Astrocyte (in vitro differentiated cells and primary cell): ENCODE results near the gene ARRB1. TPM values are rescaled to one million over a fixed set of nuclear protein-coding genes. Genes with fewer than 3 reads are reported as not detected.

Source experiments
- DNase-seq: peaks from one replicate; pipeline ENCODE4 v3.0.0-alpha.2; 2010; ENCODE audit warnings: low read depth
- FAIRE-seq: peaks from 2 replicates; lab custom pipeline; 2011; peaks lifted over from hg19 to GRCh38; lab: Jason Lieb, UNC
- H2AFZ ChIP-seq: 2 replicates; pipeline ENCODE4 v1.6.0; 2012; ENCODE audit warnings: low read depth, low read length, inconsistent platforms
- H3K27ac ChIP-seq: 2 replicates; pipeline ENCODE4 v1.5.1; 2011; ENCODE audit warnings: low read depth, low read length, inconsistent platforms
- H3K27me3 ChIP-seq: 2 replicates; pipeline ENCODE4 v1.6.0; 2011; ENCODE audit warnings: low read length, inconsistent platforms; ENCODE audit not compliant: insufficient read depth
- H3K36me3 ChIP-seq: 2 replicates; pipeline ENCODE4 v1.5.1; 2011; ENCODE audit warnings: low read length, inconsistent platforms; ENCODE audit not compliant: insufficient read depth
- H3K4me1 ChIP-seq: 2 replicates; pipeline ENCODE4 v1.5.1; 2011; ENCODE audit warnings: low read length, inconsistent platforms; ENCODE audit not compliant: insufficient read depth
- H3K4me2 ChIP-seq: 2 replicates; pipeline ENCODE4 v1.6.0; 2012; ENCODE audit warnings: low read length, inconsistent platforms
- H3K4me3 ChIP-seq: 2 replicates; pipeline ENCODE4 v1.5.1; 2011; ENCODE audit warnings: low read depth, mild to moderate bottlenecking, low read length, inconsistent platforms; ENCODE audit not compliant: insufficient read depth
- H3K79me2 ChIP-seq: 2 replicates; pipeline ENCODE4 v1.6.0; 2012; ENCODE audit warnings: mild to moderate bottlenecking, low read length, inconsistent platforms; ENCODE audit not compliant: insufficient read depth
- H3K9ac ChIP-seq: 2 replicates; pipeline ENCODE4 v1.6.0; 2012; ENCODE audit warnings: mild to moderate bottlenecking, low read length, inconsistent platforms
- H3K9me3 ChIP-seq: 2 replicates; pipeline ENCODE4 v1.5.1; 2012; ENCODE audit warnings: low read depth, mild to moderate bottlenecking, low read length, inconsistent platforms; ENCODE audit not compliant: insufficient read depth
- H4K20me1 ChIP-seq: 2 replicates; pipeline ENCODE4 v1.6.0; 2012; ENCODE audit warnings: low read length, inconsistent platforms; ENCODE audit not compliant: insufficient read depth
- H3K27ac Mint-ChIP-seq: one replicate; pipeline ENCODE4 v1.8.0; 2021; ENCODE audit warnings: mild to moderate bottlenecking, mixed read lengths; ENCODE audit not compliant: unreplicated experiment
- H3K27me3 Mint-ChIP-seq: one replicate; pipeline ENCODE4 v1.8.0; 2021; ENCODE audit warnings: low read depth, mixed read lengths; ENCODE audit not compliant: unreplicated experiment
- H3K36me3 Mint-ChIP-seq: one replicate; pipeline ENCODE4 v1.8.0; 2021; ENCODE audit warnings: low read depth, mixed read lengths; ENCODE audit not compliant: unreplicated experiment
- H3K4me1 Mint-ChIP-seq: one replicate; pipeline ENCODE4 v1.8.0; 2021; ENCODE audit warnings: low read depth, mixed read lengths; ENCODE audit not compliant: unreplicated experiment
- H3K4me3 Mint-ChIP-seq: one replicate; pipeline ENCODE4 v1.8.0; 2021; ENCODE audit warnings: mild to moderate bottlenecking, moderate library complexity, mixed read lengths; ENCODE audit not compliant: unreplicated experiment
- H3K9me3 Mint-ChIP-seq: one replicate; pipeline ENCODE4 v1.8.0; 2021; ENCODE audit warnings: mild to moderate bottlenecking, mixed read lengths; ENCODE audit not compliant: unreplicated experiment
- EZH2 ChIP-seq: IDR thresholded peaks from 2 replicates; pipeline ENCODE4 v1.6.1; 2012; ENCODE audit warnings: mild to moderate bottlenecking, low read length, inconsistent platforms; ENCODE audit not compliant: insufficient read depth
- total RNA-seq: library from RNA; stranded (reverse); gene quantifications from 2 replicates; pipeline ENCODE4 v1.2.1, GENCODE V29; 2021
- TF ChIP-seq, protein P1 (sequence below): IDR thresholded peaks from 2 replicates; pipeline ENCODE4 v1.5.1; 2011; ENCODE audit warnings: low read depth, mild to moderate bottlenecking, inconsistent platforms, low read length, moderate library complexity; ENCODE audit not compliant: insufficient read depth

The ARRB1 gene
- total RNA-seq, 1 donor from 2014 or later, result 28.5 TPM

DNA sequence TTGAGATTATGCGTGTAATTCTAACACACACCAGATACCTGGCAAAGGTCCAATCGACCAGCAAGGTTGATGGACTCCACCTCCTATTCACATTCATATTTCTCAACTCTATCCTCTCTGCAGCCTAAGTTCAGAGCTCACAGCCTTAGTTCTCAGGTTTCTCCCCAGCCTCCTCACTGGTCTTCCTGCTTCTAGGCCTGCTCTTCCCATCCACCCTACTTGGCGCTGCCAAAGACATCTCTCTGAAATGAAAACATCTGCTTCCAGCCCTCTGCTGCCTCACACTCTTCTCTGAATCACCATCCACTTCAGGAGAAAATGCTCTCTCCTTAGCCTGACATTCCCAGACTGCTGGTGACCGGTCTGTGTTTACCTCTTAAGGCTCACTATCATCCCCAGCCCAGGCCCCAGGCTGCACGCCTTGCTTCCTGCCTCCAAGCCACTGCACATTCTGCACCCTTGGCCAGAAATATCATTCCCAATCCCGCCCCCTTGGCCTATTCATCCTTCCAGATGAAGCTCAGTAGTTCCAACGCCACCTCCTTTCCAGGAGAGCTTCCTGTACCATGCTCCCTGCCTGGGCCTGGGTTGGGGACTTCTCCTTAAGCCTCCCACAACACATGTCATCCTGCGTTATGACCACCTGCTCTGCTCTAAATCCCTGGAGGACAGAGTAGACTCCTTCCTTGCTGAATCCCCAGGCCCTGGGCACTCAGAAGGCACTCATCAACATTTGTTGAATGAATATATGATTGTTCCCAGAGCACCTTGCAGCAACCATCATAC lies 3.5 kb downstream of the ARRB1 start:
- DNase-seq (peak; percentile 94), FAIRE-seq (peak; percentile 20)
- H3K4me3 ChIP-seq, result no peak overlapping the region
- H3K36me3 ChIP-seq, result no peaks in the 10 kb centered on the region
- H4K20me1 ChIP-seq, result peaks cover 11% of the 10 kb centered on the region
- no peaks in the 10 kb centered on the region for H3K27me3 ChIP-seq
- peak overlapping the region; percentile 17 for H3K4me2 ChIP-seq
- no peaks in the 10 kb centered on the region for H3K9me3 Mint-ChIP-seq
- peaks cover 1% of the 10 kb centered on the region for H3K36me3 Mint-ChIP-seq
- no peak for TF ChIP-seq EZH2
- TF ChIP-seq, protein P1, sequence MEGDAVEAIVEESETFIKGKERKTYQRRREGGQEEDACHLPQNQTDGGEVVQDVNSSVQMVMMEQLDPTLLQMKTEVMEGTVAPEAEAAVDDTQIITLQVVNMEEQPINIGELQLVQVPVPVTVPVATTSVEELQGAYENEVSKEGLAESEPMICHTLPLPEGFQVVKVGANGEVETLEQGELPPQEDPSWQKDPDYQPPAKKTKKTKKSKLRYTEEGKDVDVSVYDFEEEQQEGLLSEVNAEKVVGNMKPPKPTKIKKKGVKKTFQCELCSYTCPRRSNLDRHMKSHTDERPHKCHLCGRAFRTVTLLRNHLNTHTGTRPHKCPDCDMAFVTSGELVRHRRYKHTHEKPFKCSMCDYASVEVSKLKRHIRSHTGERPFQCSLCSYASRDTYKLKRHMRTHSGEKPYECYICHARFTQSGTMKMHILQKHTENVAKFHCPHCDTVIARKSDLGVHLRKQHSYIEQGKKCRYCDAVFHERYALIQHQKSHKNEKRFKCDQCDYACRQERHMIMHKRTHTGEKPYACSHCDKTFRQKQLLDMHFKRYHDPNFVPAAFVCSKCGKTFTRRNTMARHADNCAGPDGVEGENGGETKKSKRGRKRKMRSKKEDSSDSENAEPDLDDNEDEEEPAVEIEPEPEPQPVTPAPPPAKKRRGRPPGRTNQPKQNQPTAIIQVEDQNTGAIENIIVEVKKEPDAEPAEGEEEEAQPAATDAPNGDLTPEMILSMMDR, result no peak
- H3K27ac ChIP-seq, result peak overlapping the region; percentile 33
- peak overlapping the region; percentile 30 for H3K9ac ChIP-seq
- no peaks in the 10 kb centered on the region for H3K9me3 ChIP-seq
- peak overlapping the region; percentile 54 for H3K4me3 Mint-ChIP-seq
- peaks cover 41% of the 10 kb centered on the region for H3K4me1 Mint-ChIP-seq
- H2AFZ ChIP-seq, result no peak overlapping the region
- H3K4me1 ChIP-seq, result peaks cover 29% of the 10 kb centered on the region
- no peaks in the 10 kb centered on the region for H3K27me3 Mint-ChIP-seq
- H3K27ac Mint-ChIP-seq, result peak overlapping the region; percentile 75
- H3K79me2 ChIP-seq, result no peaks in the 10 kb centered on the region

DNA sequence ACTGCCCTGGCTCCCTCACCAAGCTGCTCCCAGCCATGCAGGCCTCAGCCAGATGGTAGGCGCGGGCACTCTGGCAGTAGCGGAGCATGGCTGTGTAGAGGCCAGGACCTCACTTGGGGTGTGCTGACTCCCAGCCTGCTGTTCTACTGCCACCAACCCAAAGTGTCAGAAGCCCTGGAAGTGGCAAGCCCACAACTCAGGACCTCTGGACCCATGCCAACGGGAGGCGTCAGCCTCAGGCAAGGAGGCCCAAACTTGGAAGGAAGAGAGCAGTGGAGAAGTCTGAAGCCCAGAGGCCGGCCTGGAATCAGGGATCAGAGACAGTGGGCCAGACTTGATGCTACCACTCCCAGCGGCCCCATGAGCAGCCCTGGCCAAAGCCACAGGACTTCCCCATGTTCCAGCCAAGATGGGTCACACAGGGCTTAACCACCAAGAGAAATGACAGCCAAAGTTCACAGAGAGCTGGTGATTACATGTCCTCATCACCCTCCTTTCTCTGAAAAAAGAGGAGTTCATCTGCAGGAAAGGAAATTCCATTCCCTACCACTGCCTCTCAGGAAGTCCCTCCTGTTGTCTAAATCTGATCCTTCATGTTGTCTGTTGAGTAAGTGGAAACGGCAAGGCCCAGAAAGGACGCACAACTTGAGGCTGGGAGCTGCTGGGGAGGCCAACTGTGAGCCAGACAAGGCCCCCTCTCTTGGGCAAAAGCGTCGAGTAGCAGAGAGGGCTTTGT lies 4.4 kb downstream of the ARRB1 start:
- Histone ChIP-seq H3K36me3 (no peaks in the 10 kb centered on the region), H2AFZ (no peak overlapping the region), H3K79me2 (no peaks in the 10 kb centered on the region), H3K4me2 (peak overlapping the region; percentile 17), H4K20me1 (peaks cover 12% of the 10 kb centered on the region), H3K4me3 (no peak overlapping the region), H3K27ac (no peak overlapping the region), H3K9me3 (no peaks in the 10 kb centered on the region), H3K9ac (no peak overlapping the region), H3K27me3 (no peaks in the 10 kb centered on the region), H3K4me1 (peaks cover 26% of the 10 kb centered on the region)
- H3K27ac Mint-ChIP-seq, result no peak overlapping the region
- no peak for FAIRE-seq
- H3K36me3 Mint-ChIP-seq, result peaks cover 4% of the 10 kb centered on the region
- H3K27me3 Mint-ChIP-seq, result no peaks in the 10 kb centered on the region
- H3K4me3 Mint-ChIP-seq, result no peak overlapping the region
- peaks cover 43% of the 10 kb centered on the region for H3K4me1 Mint-ChIP-seq
- no peaks in the 10 kb centered on the region for H3K9me3 Mint-ChIP-seq
- TF ChIP-seq EZH2, result no peak
- TF ChIP-seq, protein P1, result no peak
- peak; percentile 44 for DNase-seq
